Measurements from ENCODE around the gene SLC16A5.

Gene SLC16A5

DNA sequence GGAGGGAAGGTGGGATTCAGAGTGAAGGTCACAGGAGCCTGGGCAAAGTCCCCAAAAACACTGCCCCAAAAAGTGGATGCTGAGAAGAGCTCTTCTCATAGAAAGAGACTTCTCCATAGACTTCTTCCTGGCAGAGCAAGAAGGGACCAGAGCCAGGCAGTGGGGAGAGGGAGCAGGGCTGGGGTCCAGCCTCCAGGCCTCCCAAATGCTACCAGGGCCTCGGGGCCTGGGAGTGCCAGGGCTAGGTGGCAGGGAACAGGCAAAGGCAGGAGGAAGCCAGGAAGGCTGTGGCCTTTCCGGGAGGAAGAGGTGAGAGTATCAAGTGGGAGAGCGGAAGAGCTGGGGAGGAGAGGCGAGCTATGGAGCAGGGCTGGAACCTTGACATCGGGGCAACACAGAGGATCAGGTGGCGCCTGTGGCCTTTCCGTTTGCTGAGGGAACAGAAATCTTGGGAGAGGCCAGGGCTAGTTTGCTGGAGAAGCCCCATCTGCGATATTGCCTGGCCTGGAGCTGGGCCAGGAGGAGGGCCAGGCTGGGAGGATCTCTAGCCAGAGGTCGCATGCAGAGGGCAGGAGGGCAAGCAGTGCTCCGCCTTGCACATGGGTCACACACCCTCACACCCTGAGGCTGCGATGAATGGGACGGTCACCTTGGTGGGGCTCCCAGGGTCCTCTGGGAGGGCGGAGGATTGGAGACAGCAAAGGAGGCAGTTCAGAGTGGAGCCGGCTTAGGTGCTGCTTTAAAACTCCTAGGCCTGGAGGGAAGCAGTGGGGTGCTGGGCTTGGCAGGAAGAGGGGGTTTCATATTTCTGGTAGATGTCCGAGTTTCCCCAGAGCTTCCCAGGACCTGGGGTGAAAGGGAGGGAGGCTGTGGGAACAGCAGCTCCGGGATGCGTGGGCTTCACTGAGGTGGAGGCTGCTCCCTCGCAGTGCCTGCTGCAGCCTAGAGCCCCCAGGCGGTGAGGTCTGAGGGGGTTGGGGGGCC, 3.4 kb downstream of the SLC16A5 start:
- DNase-seq (ENCODE audit: low read depth), result no peak
- H3K4me3 ChIP-seq (ENCODE audit: low read length), result peak overlapping the region; percentile 5; the same call in 1 of the 2 replicates
- TF ChIP-seq, protein P1, sequence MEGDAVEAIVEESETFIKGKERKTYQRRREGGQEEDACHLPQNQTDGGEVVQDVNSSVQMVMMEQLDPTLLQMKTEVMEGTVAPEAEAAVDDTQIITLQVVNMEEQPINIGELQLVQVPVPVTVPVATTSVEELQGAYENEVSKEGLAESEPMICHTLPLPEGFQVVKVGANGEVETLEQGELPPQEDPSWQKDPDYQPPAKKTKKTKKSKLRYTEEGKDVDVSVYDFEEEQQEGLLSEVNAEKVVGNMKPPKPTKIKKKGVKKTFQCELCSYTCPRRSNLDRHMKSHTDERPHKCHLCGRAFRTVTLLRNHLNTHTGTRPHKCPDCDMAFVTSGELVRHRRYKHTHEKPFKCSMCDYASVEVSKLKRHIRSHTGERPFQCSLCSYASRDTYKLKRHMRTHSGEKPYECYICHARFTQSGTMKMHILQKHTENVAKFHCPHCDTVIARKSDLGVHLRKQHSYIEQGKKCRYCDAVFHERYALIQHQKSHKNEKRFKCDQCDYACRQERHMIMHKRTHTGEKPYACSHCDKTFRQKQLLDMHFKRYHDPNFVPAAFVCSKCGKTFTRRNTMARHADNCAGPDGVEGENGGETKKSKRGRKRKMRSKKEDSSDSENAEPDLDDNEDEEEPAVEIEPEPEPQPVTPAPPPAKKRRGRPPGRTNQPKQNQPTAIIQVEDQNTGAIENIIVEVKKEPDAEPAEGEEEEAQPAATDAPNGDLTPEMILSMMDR (conservative IDR thresholded peaks at IDR 0.05; ENCODE audit: low read length), result no peak

DNA sequence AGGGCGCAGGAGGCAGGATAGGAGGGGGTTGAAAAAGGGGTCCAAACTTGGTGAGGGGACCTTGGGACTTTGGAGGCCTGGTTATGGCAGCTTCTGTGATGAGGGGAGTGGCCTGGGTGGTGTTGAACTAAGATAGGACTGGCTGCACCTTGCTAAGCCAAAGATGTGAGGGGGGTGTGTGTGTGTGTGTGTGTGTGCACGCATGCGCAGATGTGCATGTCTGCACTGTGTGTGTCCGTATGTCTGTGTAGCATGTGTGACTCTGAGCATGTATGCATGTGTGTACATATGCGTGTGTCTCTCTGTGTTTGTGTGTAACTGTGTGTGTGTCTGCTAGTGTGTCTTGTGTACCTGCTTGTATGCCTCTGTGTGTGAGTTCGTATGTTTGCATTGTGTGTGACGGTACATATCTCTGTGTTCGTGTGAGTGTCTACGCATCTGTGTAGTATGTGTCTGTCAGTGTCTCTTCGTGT, 4.1 kb downstream of the SLC16A5 start:
- TF ChIP-seq, protein P1 (conservative IDR thresholded peaks at IDR 0.05; ENCODE audit: low read length), result no peak
- no peak overlapping the region for H3K4me3 ChIP-seq (ENCODE audit: low read length)

DNA sequence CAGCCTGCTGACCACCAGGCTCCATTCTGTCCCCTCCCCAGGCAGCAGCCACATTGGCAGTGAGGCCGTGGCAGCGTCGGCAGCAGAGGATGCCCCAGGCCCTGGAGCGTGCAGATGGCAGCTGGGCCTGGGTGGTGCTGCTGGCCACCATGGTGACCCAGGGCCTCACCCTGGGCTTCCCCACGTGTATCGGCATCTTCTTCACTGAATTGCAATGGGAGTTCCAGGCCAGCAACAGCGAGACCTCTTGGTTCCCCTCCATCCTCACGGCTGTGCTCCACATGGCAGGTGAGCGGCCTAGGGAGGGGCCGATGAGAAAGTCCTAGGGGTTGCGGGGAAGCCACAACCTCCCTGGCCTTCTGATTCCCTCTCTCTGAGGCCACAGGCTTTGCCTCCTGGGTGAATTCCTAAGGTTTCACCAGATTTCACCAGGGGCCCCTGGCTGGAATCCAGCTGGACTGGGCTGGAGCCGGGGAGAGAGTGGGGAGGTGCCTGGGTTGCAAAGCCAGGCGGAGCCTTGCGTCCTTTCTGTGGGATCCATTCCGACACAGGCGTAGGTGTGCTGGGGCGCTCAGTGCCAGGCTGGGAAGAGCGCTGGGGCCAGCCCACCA, 5.9 kb downstream of the SLC16A5 start:
- TF ChIP-seq, protein P1 (conservative IDR thresholded peaks at IDR 0.05; ENCODE audit: low read length), result no peak
- no peak overlapping the region for H3K4me3 ChIP-seq (ENCODE audit: low read length)
- no peak for DNase-seq (ENCODE audit: low read depth)

More for the DNA sequence above, 4.1 kb downstream of the SLC16A5 start:
- DNase-seq (ENCODE audit: low read depth), result no peak

DNA sequence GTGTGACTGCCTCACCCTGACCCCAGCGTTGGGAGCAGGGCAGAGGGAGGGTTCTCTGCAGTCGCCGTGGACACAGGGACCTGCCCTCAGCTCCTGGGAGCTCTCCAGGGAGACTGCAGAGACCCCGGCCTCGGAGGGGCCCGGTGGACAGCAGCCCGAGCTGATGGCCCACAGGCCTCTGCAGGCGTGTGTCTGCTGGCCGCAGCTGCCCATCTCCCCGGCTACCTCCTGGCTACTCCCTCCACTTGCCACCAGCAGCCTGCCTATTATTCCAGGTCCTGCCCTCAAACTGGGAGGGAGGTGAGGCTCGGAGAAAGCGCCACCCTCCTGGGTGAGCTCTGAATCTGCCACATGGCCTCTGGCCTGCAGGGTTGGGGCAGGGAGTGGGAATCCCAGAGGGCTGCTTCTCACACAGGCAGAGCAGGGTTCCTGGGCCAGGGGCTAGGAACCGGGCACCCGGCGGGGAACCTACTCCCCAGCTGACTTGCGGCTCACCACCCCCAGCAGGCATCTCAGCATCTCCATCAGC, 7.2 kb downstream of the SLC16A5 start:
- no peak overlapping the region for H3K4me3 ChIP-seq (ENCODE audit: low read length)
- no peak for DNase-seq (ENCODE audit: low read depth)
- TF ChIP-seq, protein P1 (conservative IDR thresholded peaks at IDR 0.05; ENCODE audit: low read length), result no peak

DNA sequence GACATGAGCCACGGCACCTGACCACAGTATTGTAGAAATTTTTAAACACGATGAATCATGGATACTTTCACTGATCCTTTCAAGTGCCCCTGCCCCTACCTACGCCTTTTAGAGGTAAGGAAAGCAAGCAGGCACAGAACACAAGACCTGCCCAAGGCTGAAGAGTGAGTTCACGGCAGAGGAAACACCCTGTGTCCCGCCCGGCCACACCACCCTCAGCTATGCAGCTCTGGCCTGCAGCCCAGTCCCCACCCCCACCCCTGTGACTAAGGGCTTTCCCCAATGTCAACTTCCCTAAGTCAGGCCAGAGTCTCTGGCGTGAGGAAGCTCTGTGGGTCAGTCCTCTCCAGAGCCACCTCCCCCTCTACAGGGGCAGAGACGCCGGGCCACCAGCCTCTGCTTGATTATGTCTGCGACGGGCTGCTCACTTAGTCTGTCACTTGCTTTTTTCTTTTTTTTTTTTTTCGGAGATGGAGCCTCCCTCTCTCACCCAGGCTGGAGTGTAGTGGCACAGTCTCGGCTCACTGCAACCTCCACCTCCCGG, 8.4 kb downstream of the SLC16A5 start:
- no peak overlapping the region for H3K4me3 ChIP-seq (ENCODE audit: low read length)
- TF ChIP-seq, protein P1 (conservative IDR thresholded peaks at IDR 0.05; ENCODE audit: low read length), result no peak
- DNase-seq (ENCODE audit: low read depth), result peak; percentile 72

DNA sequence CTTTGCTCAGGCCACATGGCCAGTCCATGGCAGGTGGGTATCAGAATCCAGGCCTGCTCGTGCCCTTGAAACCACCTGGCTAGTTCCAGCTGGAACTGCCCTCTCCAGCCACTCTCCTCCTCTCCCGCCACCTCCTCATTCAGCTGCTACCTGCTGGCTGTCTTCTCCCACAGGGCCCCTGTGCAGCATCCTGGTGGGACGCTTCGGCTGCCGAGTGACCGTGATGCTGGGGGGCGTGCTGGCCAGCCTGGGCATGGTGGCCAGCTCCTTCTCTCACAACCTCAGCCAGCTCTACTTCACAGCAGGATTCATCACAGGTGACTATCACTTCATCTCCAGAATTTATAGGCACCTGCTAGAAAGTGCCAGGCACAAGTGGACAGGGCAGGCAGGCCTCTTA, 10.1 kb downstream of the SLC16A5 start:
- TF ChIP-seq, protein P1 (conservative IDR thresholded peaks at IDR 0.05; ENCODE audit: low read length), result no peak

More for the DNA sequence above, 10.1 kb downstream of the SLC16A5 start:
- no peak overlapping the region for H3K4me3 ChIP-seq (ENCODE audit: low read length)
- no peak for DNase-seq (ENCODE audit: low read depth)
